GM13977 (cell line): ENCODE results near the gene ZNF771.

Source experiments
- DNase-seq: peaks from one replicate; pipeline ENCODE4 v3.0.0; 2012; ENCODE audit warnings: low spot score
- CTCF ChIP-seq: IDR thresholded peaks from 2 replicates; pipeline ENCODE4 v1.5.1; 2012; ENCODE audit warnings: mild to moderate bottlenecking, control low read depth; ENCODE audit not compliant: insufficient read depth; ENCODE audit errors: extremely low read depth, missing control alignments
- in situ Hi-C: fragments of 300-500 bp; cut with MboI; formaldehyde crosslinking; loops from one replicate; pipeline ENCODE4 v1.12.0; 2022; ENCODE audit warnings: low sequenced_read_pairs, low pct_unique_long_range_greater_than_20kb, mixed read lengths, inconsistent platforms; ENCODE audit not compliant: unreplicated experiment

Gene ZNF771

GRCh38 chr16:30375864-30376263 lies 31.5 kb upstream of the ZNF771 start:
- in situ Hi-C loops: no loop called here
- DNase-seq: no peak
- TF ChIP-seq CTCF: no peak

GRCh38 chr16:30376461-30376902 lies 30.9 kb upstream of the ZNF771 start:
- in situ Hi-C loops: no loop called here

GRCh38 chr16:30377050-30377811 lies 30.2 kb upstream of the ZNF771 start:
- in situ Hi-C loops: no loop called here
- TF ChIP-seq CTCF: no peak

More at GRCh38 chr16:30376461-30376902, 30.9 kb upstream of the ZNF771 start:
- no peak for TF ChIP-seq CTCF
- no peak for DNase-seq

GRCh38 chr16:30377812-30378235 lies 29.6 kb upstream of the ZNF771 start:
- DNase-seq: peak; percentile 84
- TF ChIP-seq CTCF: no peak
- in situ Hi-C loops: no loop called here

More at GRCh38 chr16:30377050-30377811, 30.2 kb upstream of the ZNF771 start:
- DNase-seq: no peak

DNA sequence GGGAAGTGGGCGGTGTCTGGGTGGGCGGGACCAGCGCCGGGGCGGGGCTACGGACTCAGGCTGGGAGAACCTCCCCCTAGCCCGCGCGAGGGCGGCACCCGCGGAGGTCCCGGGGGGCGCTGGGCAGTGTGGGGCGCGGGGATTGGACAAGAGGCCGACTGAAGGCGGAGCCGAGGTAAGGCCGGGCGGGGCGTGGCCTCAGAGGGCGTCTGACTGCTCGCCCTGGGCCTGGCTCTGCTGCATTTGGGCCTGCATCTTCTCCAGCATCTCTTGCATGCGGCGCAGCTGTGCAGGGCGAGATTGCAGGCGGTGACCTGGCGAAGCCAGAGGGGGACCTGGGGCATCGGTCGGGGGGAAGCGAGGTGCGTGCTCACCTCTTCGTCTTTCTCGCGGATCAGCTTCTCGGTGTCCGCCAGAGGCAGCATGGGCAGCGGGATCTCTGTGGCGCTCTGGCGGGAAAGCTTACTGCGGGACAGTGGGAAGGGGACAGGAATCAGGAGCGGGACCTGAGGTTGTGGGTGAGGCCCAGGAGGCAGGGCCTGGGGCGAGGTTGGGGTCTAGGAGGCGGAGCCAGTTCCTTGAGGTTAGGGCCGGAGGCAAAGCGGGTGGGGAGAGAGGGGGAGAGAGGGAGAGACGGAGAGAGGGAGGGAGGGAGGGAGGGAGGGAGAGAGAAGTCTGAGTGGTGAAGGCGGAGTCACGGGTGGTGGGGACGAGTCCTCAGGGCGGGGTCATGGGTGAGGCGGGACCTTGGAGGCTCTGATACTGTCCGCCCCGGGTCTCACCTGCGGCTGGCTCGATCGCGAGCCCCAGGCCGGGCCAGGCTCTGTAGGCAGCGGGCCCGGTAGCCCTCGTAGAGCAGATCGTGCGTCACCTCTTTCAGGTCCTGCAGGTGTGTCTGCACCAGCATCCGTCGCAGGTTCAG lies 28.9 kb upstream of the ZNF771 start:
- no peak for TF ChIP-seq CTCF
- DNase-seq: peak; percentile 98
- in situ Hi-C loops: no loop called here

- TF ChIP-seq CTCF: no peak
- no peak for DNase-seq
- in situ Hi-C loops: no loop called here
These were observed 28.1 kb upstream of the ZNF771 start for GRCh38 chr16:30379158-30379783.
